IPS-18c (cell line): Measurements from ENCODE around the gene CD164.
"Not testable (repeated sequence)": the region's sequence is repeated elsewhere in the genome, so short reads cannot be mapped to it uniquely, and the experiment has no call there.

ENCODE experiments used
- H3K4me3 ChIP-seq: 2 replicates; pipeline ENCODE4 v1.7.0; 2013; ENCODE audit warnings: low read depth, mild to moderate bottlenecking, low read length, moderate library complexity; ENCODE audit not compliant: insufficient read depth
- H3K9me3 ChIP-seq: one replicate; pipeline ENCODE4 v1.6.1; 2013; ENCODE audit warnings: mild to moderate bottlenecking, low read length, moderate library complexity; ENCODE audit not compliant: control insufficient read depth, insufficient read depth

Gene CD164

GRCh38 chr6:109358204-109358603 lies 24.1 kb downstream of the CD164 start:
- Histone ChIP-seq H3K9me3 (no peaks in the 10 kb centered on the region), H3K4me3 (no peak overlapping the region)

GRCh38 chr6:109356237-109356636 lies 26.0 kb downstream of the CD164 start:
- Histone ChIP-seq H3K9me3 (no peaks in the 10 kb centered on the region), H3K4me3 (no peak overlapping the region)

- Histone ChIP-seq H3K9me3 (peaks cover 2% of the 10 kb centered on the region), H3K4me3 (no peak overlapping the region)
These were observed 30.8 kb downstream of the CD164 start for GRCh38 chr6:109351231-109352130.

GRCh38 chr6:109349419-109349987 lies 32.8 kb downstream of the CD164 start:
- Histone ChIP-seq H3K4me3 (no peak overlapping the region), H3K9me3 (peaks cover 2% of the 10 kb centered on the region)

GRCh38 chr6:109348226-109348625 lies 34.0 kb downstream of the CD164 start:
- Histone ChIP-seq H3K9me3 (peaks cover 2% of the 10 kb centered on the region), H3K4me3 (no peak overlapping the region)

- Histone ChIP-seq H3K9me3 (peaks cover 2% of the 10 kb centered on the region), H3K4me3 (no peak overlapping the region)
These were observed 34.5 kb downstream of the CD164 start for GRCh38 chr6:109347779-109348178.

GRCh38 chr6:109345986-109346385 lies 36.3 kb downstream of the CD164 start:
- H3K9me3 ChIP-seq = peaks cover 2% of the 10 kb centered on the region
- H3K4me3 ChIP-seq = no peak overlapping the region

GRCh38 chr6:109344226-109344625 lies 38.0 kb downstream of the CD164 start:
- peaks cover 2% of the 10 kb centered on the region for H3K9me3 ChIP-seq
- H3K4me3 ChIP-seq = no peak overlapping the region

- Histone ChIP-seq H3K4me3 (no peak overlapping the region), H3K9me3 (peaks cover 2% of the 10 kb centered on the region)
These were observed 38.7 kb downstream of the CD164 start for GRCh38 chr6:109343518-109343917.

- no peak overlapping the region for H3K4me3 ChIP-seq
- peaks cover 2% of the 10 kb centered on the region for H3K9me3 ChIP-seq
These were observed 39.4 kb downstream of the CD164 start for GRCh38 chr6:109342911-109343310.

GRCh38 chr6:109342506-109342905 lies 39.8 kb downstream of the CD164 start:
- no peak overlapping the region for H3K4me3 ChIP-seq
- H3K9me3 ChIP-seq = peaks cover 2% of the 10 kb centered on the region

GRCh38 chr6:109340811-109341210 lies 41.5 kb downstream of the CD164 start:
- Histone ChIP-seq H3K4me3 (no peak overlapping the region), H3K9me3 (no peaks in the 10 kb centered on the region)

GRCh38 chr6:109339906-109340678 lies 42.2 kb downstream of the CD164 start:
- no peak overlapping the region for H3K4me3 ChIP-seq

GRCh38 chr6:109336221-109336961 lies 45.9 kb downstream of the CD164 start:
- H3K9me3 ChIP-seq = no peaks in the 10 kb centered on the region
- H3K4me3 ChIP-seq = no peak overlapping the region

More at GRCh38 chr6:109339906-109340678, 42.2 kb downstream of the CD164 start:
- no peaks in the 10 kb centered on the region for H3K9me3 ChIP-seq

- H3K9me3 ChIP-seq, H3K4me3 ChIP-seq: not testable (repeated sequence)
These were observed 48.4 kb downstream of the CD164 start for GRCh38 chr6:109333870-109334269.

- Histone ChIP-seq H3K9me3 (no peaks in the 10 kb centered on the region), H3K4me3 (no peak overlapping the region)
These were observed 49.5 kb downstream of the CD164 start for GRCh38 chr6:109332748-109333147.

GRCh38 chr6:109331081-109331480 lies 51.2 kb downstream of the CD164 start:
- H3K9me3 ChIP-seq = no peaks in the 10 kb centered on the region

More at GRCh38 chr6:109331081-109331480, 51.2 kb downstream of the CD164 start:
- H3K4me3 ChIP-seq = no peak overlapping the region
